NCI-H2196 treated with DMSO at 0.1 percent for 48 hours (cell line): Measurements from ENCODE around the gene NXT1.
"Not testable (repeated sequence)": the region's sequence is repeated elsewhere in the genome, so short reads cannot be mapped to it uniquely, and the experiment has no call there.

ENCODE experiments used
- DNase-seq: peaks from one replicate; lab custom pipeline; 2025; ENCODE audit not compliant: unreplicated experiment; lab: John Stamatoyannopoulos, UW

NXT1 gene

DNA sequence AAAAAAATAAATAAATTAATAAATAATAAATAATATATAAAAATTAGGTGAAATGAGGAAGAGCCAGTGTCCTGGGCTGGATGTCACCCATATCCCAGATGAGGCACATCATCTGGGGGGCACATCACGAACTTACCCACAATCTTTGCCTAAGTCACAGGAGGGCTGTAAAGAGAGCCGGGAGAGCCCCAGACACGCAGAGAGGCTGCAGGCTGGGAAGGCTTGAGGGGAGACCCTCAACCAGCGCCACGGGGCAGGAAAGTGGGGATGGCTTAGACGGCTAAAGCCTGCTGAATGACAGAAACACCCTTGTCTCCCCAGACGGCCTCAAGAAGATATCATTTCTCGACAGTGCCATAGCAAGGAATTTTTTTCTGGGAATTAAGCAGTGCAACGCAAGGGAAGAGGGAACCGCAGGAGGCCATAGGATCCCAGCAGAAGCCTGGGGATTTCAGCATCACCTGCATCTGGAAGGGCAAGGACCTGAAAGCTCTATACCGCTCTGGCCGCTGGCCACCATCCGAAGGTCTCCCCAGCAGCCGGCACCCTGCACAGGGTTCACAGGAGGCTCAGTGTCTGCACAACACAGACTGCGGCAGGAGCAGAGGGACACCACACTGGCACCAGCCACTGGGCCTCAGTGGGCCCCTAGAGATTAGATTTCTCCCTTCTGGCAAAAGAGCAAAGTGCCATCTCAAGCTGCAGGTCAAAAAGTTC lies 22.8 kb upstream of the NXT1 start:
- DNase-seq = no peak

DNA sequence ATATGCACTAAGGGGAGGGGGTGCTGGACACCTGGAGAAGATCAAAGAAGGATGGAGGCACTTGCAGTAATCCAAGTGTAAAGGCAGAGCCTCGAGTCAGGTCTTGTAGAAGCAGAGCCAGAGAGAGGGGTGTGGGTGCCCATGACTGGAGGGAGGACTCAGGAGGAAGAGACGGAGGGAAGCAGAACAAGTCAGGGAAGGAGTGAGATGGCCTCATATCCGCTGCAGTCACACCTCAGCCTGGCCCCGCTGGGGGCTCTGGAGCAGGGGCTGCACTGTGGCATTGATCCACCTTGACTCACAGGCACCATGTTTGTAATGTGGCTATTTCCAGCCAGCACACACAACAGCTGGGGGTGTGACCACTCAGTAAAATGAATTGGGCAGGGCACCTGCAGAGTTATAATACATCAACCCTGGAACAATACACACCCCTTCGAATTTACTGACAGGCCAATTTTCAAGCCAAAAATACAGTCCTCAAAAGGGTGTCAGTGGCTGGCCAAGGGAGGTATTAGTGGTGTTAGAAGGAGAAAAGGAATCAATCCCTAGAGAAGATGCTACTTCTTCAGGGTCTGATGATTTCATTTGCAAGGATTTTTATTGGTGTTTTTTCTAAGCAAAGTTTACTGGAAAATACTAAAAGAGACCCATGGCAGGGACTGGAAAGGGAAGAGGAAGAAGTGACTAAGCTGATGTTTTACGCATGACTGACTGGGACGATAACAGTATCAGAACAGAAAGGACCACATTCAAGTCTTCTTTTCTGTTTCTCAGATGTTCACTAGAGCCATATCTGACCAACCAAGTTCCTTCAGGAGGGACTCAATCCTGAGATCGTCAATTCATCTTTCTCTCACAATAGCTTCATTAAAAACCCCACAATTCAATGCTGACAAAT lies 18.9 kb upstream of the NXT1 start:
- DNase-seq = no peak

DNA sequence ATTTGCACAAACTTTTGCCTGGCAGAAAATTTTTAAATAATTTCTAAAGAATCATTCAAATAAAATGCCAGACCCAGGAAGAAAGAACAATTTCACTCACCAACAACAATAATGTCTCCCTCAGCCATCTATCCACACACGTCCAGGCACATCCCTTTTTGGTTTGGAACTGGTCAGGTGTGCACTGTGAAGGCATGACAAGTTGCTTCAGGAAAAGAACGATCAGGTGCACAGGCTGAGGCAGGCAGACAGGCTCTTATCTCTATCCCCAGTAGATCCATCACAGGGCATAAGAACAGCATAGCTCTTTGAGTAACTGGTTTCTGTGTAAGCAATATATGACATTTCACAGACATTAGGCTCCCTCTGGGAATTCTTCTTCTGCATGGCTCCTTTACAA lies 18.1 kb upstream of the NXT1 start:
- DNase-seq = no peak

DNA sequence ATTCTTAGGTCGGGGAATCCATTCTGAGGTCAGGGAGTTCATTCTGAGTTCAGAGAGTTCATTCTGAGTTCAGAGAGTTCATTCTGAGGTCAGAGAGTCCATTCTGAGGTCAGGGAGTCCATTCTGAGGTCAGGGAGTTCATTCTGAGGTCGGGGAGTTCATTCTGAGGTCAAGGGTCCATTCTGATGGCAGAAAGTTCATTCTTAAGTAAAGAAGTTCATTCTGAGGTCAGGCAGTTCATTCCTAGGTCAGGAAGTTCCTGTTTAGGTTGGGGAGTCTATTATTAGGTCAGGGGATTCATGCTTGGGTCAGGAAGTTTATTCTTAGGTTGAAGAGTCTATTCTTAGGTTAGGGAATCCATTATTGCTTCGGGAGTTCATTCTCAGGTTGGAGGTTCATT lies 16.5 kb upstream of the NXT1 start:
- no peak for DNase-seq

DNA sequence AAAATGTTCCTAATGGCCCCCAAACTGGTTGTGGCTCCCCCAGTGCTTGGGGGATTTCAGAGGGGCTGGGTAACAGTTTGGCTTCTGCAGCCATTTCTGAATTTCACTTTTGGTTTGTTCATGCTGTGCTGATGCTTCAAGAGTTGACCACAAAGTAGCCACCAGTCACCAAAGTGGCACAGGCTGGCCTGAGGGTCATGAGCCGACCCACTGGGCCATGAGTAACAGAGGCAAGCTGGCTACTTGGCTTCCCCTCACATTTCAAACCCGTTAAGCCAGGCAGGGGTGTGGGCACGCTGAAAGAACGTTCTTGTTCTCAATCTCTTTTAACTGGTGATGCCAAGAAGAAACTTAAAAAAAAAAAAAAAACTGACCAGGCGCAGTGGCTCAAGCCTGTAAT lies 15.1 kb upstream of the NXT1 start:
- no peak for DNase-seq

DNA sequence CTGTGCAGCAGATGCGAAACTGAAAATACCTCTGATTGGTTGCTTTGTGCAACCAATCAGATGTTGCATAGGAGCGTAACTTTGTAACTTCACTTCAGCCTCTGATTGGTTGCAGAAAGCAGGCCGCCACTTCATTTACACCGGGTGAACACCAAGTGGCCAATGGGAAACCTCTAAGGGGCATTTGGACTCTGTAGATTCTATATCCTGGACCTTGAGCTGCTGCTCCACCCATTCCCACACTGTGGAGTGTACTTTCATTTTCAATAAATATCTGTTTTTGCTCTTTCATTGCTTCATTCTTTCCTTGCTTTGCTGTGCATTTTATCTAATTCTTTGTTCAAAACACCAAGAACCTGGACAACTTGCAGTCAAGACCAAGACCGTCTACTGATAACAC lies 14.1 kb upstream of the NXT1 start:
- no peak for DNase-seq

DNA sequence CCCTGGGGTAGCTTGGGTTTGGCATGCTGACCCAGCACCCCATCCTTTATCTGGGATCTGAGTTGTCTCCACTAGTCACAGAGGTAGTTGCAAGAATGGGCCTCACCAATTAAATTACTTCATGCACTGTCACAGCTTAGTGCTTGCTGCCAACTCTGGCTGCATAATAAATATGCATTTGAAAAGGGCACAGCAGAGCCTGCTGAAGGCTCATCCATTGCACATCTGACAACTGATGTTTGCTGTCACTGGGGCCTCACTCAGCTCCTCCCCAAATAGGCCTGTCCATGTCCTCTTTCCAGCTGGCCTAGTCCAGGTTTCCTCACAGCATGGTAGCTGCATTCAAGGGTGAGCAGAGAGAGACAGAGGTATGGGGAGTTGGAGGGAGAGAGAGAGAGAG lies 13.3 kb upstream of the NXT1 start:
- DNase-seq = no peak

DNA sequence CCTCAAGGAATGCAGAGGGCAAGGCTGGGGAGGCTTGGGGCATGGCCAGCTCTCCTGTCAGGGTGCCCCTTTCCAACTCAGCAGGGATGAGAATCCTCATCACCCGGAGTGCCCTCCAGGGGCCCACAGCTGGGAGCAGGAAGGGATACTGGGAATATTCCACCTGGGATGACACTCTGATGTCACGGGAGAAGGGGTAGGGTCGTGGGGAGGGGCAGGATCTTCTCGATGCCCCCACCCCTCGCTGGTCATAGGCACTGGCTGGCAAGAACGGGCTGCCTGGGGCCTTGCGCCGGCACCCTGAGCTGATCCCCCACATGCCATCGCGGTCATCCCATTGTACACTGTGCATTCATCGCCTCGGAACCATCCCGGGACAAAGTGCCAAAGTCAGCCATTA lies 10.6 kb upstream of the NXT1 start:
- DNase-seq = no peak

DNA sequence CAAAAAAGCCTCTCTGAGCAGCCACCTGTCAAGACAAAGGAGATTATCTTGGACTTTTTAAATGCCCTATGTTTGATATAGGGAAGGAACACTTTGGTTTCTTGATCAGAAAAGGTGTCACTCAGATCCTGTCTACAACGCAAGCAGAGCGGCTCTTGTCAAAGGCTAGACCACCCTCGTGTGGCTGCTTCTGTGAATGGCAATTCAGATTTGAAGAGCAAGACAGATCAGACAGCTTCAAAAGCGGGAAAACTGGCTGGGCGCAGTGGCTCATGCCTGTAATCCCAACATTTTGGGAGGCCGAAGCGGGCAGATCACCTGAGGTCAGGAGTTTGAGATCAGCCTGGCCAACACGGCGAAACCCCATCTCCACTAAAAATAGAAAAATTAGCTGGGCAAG lies 10.1 kb upstream of the NXT1 start:
- no peak for DNase-seq

DNA sequence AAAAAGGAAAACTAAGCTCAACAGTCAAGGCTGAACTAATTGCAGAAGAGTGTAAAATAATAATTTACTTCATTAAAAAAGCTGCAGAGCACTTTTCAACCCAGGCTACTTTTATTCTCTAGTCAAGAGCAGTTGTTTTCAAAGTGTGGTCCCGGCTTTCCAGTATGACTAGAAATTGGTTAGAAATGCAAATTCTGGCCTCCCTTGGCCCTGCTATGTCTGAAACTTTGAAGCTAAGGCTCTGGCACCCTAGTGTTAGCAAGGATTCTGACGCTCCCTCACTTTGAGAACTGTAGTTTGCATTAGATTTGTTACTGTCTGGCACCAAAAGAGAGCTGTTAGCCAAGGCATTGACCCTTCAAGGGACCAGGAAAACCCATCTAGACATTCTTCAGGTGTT lies 9.5 kb upstream of the NXT1 start:
- no peak for DNase-seq

DNA sequence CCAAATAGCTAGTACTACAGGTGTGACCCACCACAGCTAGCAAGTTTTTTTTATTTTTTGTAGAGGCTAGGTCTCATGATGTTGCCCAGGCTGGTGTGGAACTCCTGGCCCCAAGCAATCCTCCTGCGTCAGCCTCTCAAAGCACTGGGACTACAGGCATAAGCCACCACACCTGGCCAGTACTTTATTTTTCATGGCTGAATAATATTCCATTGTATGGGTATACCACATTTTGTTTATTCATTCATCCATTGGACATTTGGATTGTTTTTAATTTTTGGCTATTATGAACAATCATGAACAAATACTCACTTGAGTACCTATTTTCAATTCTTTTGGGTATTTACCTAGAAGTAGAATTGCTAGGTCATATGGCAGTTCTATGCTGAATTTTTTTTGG lies 7.0 kb upstream of the NXT1 start:
- DNase-seq = no peak

DNA sequence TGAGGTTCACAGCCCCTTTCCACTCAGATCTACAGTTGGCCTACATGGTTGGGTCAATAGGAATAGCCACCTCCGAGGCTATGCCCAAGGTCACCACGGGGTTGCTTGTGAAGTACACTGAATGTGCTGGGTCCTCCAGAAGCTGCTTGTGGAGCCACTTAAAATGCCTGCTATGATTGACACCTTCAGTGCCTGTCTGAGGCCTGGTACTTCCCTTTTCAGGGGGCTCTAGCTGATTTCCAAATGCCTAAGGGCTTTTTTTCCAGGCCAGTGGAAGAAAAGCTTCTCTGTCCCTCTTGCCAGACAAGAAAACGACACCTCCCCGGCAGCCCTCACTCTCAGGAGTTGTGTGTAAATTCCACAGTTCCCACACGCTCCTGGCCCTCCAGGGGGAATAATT lies 6.3 kb upstream of the NXT1 start:
- DNase-seq = no peak

DNA sequence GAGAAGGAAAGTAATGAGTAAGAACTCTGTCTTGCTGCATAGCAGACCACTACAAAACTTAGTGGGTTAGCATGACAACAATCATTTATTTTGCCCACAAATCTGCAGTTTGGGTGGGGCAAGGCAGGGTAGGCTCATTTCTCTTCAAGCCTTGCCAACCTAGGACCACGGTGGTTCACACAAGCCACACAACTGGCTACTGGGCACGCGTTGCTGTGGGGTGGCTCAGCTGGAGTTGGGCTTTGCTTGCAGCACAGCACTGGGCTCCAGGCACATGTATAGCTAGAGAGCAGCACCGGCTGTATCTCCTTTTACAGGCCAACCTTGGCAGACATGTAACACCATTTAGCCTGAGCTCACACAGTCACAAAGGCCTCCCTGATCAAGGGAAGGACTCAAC lies 4.6 kb upstream of the NXT1 start:
- DNase-seq = no peak

DNA sequence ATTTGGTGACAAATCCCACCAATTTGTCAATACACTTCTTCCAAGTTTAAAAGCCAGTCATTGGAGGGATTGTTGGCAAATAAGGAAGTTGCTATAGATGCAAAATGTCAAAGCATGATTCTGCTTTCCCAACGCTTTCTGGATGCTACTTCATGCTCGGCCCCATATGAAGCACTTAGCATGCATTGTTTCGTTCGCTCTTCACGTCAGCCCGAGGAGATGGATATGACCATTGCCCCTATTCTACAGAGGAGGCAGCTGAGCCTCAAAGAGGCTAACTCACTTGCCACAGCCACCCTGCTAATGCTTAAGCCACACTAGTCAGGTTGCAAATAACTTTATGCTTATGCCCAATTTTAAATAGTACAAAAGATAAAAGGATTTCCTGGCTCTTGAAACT lies 2.8 kb upstream of the NXT1 start:
- DNase-seq = no peak

DNA sequence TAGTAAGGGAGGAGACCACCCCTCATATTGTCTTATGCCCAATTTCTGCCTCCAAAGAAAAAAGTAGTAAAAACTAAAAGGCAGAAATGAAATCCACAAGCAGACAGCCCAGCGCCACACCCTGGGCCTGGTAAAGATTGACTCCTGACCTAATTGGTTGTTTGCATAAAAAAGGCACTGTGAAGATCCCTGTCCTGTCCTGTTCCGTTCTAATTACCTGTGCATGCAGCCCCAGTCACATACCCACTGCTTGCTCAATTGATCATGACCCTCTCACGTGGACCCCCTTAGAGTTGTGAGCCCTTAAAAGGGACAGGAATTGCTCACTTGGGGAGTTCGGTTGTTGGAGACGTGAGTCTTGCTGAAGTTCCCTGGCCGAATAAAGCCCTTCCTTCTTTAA lies 2.1 kb upstream of the NXT1 start:
- not testable (repeated sequence) for DNase-seq

DNA sequence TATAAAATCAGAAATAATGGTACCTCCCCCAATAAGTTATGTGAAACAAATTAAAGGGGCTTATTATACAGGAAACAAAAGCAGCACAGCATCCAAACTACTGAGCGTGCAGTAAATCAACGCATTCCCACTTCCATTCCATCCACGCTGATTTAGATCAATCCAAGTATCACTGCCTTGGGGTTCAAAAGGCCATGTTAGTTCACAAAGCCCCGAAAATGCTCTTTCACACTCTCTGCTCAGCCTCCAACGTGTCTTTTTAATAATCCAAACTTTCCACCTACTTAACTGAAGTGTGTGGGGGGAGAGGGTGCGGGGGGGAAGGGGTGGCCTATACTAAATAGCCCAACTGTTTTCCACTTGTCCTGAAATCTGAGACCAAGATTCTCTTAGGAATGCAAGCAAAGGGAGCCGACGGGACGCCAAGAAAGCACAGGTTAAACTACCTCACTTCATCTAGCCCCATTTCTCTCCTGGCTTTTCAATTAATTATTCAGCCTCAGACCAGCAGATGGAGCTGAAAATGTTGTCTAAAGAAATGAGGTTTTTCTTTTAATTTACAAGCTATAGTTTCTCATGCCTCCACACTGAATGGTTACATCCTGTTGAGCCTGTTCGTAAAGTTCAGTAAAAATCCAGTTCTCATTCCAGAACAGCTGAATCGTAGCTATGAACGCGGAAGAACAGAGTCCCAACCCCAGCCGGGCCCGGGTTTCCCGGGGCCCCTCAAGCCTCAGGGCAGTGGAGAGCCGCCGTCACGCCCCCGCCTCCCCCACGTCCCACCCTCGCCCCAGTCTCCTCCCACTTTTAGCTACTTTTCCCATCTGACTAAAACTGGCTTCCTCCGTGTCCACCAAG lies 1.0 kb upstream of the NXT1 start:
- DNase-seq = peak; percentile 68

DNA sequence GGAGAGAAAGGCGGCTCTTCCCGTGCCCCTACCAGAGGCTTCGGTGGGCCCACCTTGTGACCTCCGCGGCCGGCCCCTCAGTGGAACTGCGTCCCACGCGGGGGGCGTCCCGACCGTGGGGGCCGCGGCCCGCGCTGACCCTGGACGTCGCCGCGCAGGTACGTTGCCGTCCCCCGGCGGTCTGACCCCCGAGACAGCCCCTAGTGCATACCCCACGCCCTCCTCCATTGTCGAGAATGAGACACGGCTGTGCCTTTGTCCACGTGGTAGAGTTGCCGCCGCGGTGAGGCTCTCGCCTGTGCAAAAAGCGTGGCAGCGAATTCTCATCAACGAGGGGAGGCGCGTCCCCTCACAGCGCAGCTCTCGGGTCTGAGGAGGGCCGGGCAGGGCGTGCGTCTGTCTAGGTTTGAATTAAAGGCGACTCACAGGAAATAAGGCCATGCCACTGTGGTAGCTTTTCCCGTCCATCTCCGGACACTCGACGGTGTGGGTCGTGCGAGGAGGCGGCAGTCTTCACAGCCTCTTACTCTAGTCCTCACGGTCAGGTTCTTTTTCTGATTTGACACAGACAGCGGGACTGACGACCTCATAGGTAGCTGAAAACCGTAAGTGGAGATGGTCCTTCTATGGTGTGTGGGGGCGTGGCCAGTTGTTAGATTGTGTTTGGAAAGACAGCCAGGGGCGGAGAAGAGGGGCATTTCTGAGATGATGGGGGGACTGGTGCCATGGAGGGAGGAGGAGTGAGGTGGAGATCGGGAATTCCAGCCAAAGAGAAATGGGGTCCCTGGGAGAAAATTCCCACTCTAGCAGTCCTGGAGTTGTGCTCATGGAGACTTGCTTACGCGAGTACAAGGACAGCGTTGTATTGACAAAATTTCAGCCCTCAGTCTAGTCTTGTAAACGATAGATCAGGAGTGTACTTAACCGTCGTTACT lies 580 bp downstream of the NXT1 start:
- DNase-seq = peak; percentile 21

DNA sequence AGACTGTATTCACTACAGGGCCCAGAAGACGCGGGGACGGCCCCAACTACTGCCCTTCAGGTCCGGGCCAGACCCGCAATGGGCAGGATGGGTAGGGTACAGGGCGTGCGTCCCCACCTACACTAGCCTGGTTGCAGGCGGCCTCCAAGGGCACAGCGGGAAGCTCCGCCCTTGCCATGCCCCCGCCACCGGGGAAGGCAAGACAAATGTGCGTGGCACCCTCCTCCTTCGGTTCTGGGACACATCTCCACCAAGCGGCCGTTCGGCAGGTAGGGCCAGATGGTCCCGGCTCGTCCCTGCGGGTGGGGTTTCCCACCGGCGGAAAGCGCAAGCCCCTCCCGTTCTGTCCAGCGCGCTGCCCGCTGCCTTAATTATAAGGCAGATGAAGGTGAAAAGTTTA lies 5.6 kb downstream of the NXT1 start:
- no peak for DNase-seq

DNA sequence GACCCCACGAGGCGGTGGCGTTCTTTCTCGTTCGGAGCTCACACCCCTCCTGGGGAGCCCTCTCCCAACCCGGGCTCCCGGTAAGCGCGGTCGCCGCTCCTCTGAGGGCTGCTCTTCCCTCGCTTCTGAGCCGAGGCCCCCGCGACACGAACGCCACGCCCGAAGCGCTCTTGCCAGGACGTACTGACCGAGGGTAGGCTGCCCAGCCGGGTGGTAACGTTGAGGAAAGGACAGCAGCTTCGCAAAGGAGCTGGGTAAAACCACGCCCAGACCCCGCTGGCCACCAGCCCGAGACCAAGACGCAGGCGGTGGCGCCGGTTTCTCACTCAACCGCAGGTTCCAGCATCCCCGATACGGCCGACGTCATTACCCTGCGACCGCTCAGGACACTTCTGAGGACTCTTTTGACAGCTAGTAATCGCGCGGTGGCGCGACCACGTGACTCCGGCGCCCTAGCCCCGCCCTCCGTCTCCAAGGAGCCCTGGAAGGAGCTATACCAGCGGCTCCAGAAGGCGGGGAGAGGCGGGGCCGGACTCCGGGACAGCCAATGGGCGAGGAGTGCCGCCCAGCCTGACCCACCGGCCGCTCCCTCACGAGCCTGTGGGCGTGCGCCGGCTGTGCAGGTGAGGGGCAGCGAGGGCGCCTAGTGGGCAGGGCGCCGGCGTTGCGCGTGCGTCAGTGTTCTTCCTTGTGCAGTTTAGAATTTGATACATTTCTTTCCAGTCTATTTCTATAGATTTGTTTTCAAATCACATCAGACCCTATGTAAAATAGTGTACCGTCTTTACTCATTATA lies 7.4 kb downstream of the NXT1 start:
- DNase-seq = peak; percentile 97

DNA sequence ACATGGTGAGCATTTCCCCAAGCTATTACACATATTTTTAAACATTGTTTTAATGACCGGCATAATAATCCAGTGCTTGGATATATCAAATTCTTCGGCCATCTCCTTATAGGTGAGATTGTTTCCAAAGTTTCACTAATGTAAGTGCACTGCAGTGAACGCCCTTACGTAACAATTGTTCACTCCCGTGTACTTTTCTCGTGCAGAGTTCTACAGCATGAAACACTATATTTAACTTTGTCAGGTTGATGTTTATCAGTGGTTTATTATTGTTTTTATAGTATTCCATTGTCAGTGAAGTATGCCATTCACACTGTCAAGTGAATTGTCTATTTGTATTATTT lies 7.9 kb downstream of the NXT1 start:
- DNase-seq = no peak
